ENCODE data around the gene ERC1.

GRCh38 chr12:1277905-1278304 is 286.9 kb downstream of the ERC1 start:
- TF ChIP-seq CHD4 (IDR thresholded peaks at IDR 0.05; ENCODE audit: insufficient read depth, insufficient replicate concordance, low read depth, low read length, poor library complexity, severe bottlenecking) (no peak), POLR2A (conservative IDR thresholded peaks at IDR 0.05) (no peak), JUND (IDR thresholded peaks at IDR 0.05; ENCODE audit: borderline replicate concordance, low read depth, low read length) (no peak), JUND (tag; IDR thresholded peaks at IDR 0.05; ENCODE audit: borderline replicate concordance, low read depth, low read length) (no peak), CREB1 (IDR thresholded peaks at IDR 0.05) (no peak), CREB1 (CRISPR knock-in tag; IDR thresholded peaks at IDR 0.05) (no peak), MEIS2 (IDR thresholded peaks at IDR 0.05; ENCODE audit: partially characterized antibody) (no peak), GTF2F1 (IDR thresholded peaks at IDR 0.05; ENCODE audit: low read depth, low read length) (no peak), ATF2 (CRISPR knock-in tag; IDR thresholded peaks at IDR 0.05) (no peak), CTCF (IDR thresholded peaks at IDR 0.05 in 2 of 3, conservative IDR thresholded peaks at IDR 0.05 in 1 of 3; ENCODE audit: insufficient read depth in 2 of 3, low read depth in 1 of 3, low read length in 3 of 3) (no peak), FOXK2 (conservative IDR thresholded peaks at IDR 0.05 in 1 of 2, IDR thresholded peaks at IDR 0.05 in 1 of 2; ENCODE audit: low read depth in 2 of 2) (no peak), SNIP1 (IDR thresholded peaks at IDR 0.05; ENCODE audit: low read depth) (no peak)

All from K562 (cell line).